Erythroblast (primary cell): ENCODE results near the gene PTPN2.

Experiments
- GATA1 ChIP-seq: IDR thresholded peaks from 2 replicates; pipeline ENCODE4 v1.6.1; 2011; ENCODE audit warnings: low read depth, mild to moderate bottlenecking, control low read depth, low read length, moderate library complexity
- POLR2A ChIP-seq: IDR thresholded peaks from 2 replicates; pipeline ENCODE4 v1.6.1; 2011; ENCODE audit warnings: mild to moderate bottlenecking, low read length

GRCh38 chr18:12777500-12777944, 106.5 kb downstream of the PTPN2 start:
- TF ChIP-seq POLR2A (no peak), GATA1 (no peak)
